GOT3 (cell line): ENCODE measurements around the gene CHST2.
"Not testable (repeated sequence)": the region's sequence is repeated elsewhere in the genome, so short reads cannot be mapped to it uniquely, and the experiment has no call there.

Experiments used
- DNase-seq: peaks from one replicate; lab custom pipeline; 2025; ENCODE audit warnings: mixed read lengths; lab: John Stamatoyannopoulos, UW

CHST2 gene, protein sequence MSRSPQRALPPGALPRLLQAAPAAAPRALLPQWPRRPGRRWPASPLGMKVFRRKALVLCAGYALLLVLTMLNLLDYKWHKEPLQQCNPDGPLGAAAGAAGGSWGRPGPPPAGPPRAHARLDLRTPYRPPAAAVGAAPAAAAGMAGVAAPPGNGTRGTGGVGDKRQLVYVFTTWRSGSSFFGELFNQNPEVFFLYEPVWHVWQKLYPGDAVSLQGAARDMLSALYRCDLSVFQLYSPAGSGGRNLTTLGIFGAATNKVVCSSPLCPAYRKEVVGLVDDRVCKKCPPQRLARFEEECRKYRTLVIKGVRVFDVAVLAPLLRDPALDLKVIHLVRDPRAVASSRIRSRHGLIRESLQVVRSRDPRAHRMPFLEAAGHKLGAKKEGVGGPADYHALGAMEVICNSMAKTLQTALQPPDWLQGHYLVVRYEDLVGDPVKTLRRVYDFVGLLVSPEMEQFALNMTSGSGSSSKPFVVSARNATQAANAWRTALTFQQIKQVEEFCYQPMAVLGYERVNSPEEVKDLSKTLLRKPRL

DNA sequence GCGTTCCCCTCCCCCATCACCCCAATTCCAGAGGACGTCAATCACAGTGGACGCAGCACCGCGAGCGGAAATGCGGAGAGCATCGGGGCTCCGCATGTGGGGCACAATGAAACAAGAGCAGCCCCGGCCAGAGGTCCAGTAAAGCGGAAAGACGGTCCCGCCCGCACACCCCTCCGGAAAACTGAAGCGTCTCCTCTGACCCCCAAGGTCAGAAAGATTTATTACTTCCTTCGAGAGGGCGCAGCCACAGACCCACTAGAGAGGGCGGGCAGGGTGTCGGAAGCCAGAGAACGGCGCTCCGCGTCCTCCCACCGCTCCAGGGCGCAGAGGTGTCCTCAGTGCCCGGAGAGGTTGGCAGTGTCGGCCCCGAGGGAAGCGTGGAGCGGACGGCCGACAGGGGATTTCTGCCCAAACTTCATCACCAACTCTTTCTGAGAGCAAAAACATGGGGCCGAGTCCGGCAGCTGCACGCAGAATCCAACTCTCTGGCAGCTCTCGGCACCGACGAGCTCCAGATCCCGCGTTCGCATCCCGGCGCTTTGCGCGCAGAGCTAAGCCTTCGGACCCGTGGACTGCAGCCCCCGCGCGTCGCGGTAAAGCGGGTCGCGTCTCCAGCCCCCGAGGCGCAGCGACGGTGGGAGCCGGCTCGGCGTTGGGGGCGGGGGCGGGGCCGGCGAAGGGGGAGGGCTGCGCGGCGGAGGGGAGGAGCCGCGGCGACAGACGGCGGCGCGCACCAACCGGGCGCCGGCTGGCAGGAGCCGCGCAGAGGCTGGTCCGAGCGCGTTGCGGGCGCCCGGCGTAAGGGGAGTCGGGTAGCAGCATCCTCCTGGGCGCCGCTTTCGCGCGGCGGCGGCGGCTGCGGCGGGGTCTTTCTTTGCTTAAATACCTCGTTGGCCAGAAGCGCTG lies at the start of gene CHST2:
TSS of gene CHST2 (plus strand) at position 763 of the 906 bp plus-strand sequence. CDS start 1,046 bp downstream, outside the sequence.
- DNase-seq = peak; percentile 67

DNA sequence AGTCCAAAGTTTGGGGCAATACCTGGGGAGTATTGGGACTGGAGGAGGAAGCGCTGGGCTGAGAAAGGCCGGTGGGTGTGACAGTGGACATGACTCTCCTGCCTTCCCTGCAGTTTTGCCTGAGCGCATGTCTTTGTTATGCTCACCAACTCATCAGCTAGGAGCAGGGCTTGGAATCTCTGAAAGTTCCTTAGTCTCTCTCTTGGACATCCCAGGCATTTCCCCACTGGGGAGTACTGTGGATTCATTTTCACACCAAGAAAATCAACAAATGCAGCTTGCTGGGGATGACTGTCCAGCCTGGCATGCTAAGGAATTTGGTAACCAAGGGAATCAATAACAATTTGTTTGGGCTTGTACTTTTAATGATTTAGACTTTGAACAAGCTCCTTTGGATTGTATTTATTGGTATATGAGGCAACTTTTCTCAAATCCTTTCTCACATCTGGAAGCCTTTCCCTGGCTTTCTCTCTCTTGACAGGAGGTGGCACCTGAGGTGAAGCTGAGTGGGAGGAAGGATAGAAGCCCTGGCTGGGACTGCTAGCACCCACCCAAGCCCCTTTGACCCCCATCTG lies 48.5 kb upstream of the CHST2 start:
- peak; percentile 55 for DNase-seq

DNA sequence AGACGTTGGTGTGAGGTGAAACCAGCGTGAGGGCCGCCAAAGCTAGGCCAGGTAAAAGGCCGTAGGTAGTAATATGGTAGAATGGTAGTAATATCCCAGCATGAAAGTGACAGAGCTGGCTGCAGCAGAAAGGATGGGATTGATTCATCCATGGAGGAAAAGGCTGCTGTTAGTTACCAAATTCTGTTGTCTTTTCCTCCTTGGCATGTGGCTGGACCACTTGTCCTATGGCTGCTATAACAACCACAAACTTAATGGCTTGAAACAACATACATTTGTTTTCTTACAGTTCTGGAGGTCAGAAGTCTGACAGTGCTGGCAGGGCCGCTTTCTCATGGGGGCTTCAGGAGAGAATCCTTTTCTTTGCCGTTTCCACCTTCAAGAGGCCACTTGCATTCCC lies 47.8 kb upstream of the CHST2 start:
- no peak for DNase-seq

DNA sequence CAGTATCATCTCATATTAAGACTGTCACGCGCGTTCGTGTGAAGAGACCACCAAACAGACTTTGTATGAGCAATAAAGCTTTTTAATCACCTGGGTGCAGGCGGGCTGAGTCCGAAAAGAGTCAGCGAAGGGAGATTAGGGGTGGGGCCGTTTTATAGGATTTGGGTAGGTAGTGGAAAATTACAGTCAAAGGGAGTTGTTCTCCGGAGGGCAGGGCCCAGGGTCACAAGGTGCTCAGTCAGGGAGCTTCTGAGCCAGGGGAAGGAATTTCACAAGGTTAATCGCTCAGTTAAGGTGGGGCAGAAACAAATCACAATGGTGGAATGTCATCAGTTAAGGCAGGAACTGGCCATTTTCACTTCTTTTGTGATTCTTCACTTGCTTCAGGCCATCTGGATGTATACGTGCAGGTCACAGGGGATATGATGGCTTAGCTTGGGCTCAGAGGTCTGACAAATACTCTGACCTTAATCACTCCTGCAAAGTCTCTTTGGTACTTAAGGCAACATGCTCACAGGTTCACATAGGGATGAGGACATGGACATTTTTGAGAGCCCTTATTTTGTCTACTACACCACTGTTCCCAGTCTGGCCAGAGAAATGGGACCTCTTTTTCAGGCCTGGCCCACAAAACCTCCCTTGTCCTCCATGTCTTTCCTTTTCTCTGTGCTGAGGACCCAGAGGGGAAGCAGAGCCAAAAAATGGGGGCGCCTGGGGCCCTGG lies 47.1 kb upstream of the CHST2 start:
- DNase-seq = not testable (repeated sequence)

DNA sequence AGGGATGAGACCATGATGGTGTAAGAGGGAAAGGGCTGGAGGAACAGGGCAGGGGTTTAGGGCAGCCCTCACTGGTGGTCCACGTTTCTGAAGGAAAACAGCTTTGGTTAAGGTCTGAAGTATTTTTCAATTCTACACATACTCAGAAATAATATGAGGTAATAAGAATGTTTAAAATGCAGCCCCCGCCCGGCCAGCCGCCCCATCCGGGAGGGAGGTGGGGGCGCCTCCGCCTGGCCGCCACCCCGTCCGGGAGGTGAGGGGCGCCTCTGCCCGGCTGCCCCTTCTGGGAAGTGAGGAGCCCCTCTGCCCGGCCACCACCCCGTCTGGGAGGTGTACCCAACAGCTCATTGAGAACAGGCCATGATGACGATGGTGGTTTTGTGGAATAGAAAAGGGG lies 46.0 kb upstream of the CHST2 start:
- not testable (repeated sequence) for DNase-seq

DNA sequence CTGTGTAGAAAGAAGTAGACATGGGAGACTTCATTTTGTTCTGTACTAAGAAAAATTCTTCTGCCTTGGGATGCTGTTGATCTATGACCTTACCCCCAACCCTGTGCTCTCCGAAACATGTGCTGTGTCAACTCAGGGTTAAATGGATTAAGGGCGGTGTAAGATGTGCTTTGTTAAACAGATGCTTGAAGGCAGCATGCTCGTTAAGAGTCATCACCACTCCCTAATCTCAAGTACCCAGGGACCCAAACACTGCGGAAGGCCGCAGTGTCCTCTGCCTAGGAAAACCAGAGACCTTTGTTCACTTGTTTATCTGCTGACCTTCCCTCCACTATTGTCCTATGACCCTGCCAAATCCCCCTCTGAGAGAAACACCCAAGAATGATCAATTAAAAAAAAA lies 45.6 kb upstream of the CHST2 start:
- DNase-seq = not testable (repeated sequence)

DNA sequence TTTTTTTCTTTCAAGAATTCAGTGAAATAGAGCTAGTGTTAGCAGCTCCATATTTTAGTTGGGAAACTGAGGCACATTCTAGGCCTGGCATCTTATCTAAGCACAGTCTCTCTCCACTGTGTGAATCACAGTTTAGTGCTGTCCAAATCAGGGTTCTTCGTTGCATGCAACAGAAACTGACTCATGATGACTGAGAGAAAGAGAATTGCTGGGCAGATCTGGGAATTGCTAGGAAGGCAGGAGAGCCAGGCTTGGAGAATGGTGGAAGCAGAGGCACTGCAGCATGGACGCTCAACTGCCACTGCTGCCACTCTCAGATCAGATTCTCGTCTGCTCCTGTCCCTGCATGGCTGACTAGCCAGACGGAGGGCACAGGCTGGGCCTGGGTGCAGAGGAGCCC lies 40.7 kb upstream of the CHST2 start:
- DNase-seq = no peak

DNA sequence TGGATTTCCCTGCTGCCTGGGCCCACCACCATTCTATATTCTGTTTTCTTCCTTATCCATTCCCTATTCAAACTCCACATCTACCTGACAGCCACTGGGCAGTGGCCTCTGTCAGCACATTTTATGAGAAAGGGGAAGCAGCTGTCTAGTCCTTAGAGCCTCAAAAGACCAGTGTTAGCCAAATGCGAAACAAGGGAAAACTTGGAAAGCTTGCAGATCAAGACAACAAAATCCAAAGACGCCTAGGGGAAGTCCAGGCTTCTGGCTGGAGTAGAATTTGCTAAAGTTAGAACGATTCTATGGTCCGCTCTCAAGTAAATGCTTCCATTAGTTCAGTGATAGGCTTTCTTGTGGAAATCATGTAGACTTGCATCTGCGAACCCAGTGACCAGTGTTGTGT lies 39.4 kb upstream of the CHST2 start:
- DNase-seq = no peak

DNA sequence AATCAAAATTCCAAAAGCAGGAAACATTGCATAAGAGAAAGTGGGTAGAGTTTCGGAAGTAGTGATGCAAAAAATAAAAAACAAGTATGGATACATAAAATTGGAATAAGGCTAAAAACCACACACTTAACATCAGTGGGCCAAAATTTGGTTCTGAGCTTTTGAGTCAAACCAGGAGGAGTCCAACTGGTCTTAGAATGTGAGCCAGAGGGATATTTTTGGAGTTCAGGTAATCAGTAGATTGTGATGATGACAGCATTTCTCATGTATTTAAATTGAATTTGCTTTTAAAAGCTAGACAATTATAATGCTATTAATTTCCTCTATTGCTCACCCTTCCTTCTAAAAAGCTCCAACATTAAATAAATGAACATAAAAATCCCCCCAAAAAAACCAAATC lies 38.2 kb upstream of the CHST2 start:
- DNase-seq = no peak

DNA sequence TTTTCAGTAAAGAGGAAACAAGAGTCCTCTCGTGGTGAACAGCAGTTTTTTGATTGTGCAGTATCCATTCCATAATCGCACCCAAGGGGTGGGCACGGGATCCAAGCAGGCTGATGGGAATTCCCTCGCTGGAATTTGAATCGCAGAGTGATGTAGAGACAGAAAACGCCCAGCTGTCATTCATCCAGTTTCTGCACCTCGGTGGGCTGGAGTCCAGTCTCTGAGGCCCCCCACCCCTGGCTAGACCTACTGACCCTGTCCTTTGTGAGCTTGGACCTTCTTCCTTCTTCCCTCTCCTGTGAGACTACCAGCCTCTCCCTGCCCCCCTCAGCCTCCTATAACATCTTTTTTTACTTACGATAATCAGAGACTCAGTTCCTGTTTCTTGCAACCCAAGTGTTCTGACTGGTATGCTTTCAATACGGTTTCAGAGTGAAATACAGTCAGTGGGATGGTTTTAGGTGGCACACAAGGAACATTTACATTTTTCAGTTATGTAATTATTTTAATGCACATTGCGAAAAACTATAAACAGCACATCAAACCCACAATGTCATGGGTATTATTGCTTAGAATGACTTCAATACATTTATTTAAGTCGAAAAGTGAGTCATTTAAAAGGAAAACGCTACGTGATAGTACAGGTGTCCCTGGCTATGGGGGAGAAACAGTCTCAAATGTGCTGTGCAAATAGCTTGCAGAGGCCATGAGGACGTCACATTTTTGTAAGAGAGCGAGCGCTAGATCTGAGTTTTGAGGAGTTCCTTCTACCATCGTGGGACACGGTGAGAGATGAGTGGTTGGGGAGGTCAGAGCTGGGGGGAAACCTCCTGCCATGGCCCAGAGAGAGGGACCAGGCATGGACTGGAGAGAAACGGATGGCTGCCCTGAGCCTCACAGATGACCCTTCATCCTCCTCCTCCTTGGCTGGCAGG lies 37.5 kb upstream of the CHST2 start:
- no peak for DNase-seq

DNA sequence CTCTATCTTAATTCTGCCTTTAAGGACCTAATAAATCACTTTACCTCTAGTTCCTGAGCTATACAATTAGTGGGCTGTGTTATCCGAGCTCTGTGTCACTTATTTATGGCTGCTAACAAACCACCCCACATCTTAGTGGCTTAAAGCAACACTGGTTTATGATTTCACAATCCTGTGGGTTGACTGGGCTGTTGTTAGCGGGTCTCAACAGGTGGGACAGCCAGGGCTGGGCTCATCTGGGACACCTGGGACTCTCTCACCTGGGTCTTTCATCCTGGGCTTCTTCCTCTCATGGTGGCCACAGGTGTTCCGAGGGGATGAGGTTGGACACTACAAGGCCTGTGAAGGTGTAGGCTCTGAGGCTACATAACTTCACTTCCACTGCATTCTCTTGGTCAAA lies 35.8 kb upstream of the CHST2 start:
- DNase-seq = no peak

DNA sequence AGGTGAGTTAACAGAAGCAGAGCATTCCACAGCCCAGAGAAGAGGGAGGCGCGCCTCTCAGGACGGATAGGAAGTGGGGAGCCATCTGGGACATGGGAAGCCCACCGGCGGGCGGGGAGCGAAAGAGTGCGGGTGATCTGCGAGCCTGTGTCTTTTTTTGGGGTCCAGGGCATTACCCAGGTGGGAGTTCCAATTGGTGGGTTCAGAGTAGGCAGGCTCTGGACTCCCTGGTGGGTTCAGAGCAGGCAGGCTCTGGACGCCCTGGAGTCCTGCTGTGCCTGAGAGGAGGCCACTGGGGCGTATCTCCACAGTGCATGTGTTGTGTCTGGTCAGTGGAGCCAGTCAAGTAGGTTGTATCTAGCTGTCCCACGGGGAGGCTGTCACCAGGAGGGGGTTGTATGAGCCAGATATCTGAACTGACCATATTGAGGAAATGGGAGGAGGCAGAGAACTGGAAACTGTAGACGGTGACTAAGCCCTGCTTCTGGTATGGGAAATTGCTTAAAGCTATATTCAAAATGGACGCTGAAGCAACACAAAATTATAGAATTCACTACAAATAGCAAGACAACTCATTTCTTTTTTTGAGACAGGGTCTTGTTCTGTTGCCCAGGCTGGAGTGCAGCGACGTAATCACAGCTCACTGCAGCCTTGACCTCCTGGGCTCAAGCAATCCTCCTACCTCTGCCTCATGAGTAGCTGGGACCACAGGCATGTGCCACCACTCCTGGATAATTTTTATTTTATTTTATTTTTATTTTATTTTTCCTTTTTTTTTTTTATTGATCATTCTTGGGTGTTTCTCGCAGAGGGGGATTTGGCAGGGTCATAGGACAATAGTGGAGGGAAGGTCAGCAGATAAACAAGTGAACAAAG lies 34.5 kb upstream of the CHST2 start:
- DNase-seq = no peak

DNA sequence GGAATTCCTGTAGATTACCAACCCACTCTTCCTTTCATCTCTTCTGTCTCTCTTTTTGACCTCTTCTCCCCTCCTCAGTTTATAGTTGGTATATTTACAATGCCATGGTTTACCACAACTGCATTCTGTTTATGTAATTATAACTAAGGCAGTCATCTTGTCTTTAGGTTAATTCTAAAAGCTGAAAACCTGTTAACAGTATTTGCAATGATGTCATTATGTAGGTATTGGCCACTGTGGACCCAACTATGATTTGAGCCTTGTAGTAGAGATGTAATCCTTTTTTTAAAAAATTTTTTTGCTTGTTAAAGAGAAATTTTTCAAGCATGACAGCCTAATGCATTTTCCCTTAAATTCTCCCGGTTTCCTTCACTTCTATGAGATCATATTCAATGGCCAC lies 30.7 kb upstream of the CHST2 start:
- no peak for DNase-seq

DNA sequence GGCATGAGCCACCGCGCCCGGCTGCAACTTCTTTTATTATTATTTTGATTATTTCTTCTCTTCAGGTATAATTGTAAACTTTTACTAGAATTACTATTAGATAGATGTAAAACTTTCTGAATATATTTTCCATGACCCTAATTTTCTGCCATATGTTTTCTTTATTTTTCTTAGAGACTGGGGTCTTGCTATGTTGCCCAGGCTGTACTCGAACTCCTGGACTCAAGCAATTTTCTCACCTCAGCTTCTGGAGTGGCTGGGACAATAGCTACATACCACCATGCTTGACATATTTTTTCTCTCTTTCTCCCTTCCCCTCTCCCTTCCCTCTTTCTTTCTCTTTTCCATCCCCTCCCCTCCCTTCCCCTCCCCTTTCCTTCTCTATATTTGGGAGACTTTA lies 29.6 kb upstream of the CHST2 start:
- DNase-seq = no peak

DNA sequence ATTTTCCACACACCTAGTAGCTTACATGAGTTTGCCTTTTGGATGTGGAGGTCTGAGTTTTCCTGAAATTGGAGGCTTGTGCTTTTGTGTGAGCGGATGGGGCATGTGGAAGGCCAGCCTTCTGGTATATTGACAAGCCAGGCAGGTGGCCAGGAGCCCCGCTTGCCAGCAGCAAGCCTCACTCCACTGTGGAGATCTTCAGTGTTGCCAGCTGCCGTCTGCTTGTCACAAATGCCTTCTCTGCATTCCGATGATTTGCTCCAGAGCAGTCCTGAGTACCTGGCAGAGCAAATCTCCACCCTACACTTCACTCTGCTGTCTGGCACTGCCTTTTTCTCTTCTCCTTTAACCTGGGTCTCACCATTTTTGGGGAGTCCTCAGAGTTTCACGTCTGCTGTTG lies 29.1 kb upstream of the CHST2 start:
- DNase-seq = no peak

DNA sequence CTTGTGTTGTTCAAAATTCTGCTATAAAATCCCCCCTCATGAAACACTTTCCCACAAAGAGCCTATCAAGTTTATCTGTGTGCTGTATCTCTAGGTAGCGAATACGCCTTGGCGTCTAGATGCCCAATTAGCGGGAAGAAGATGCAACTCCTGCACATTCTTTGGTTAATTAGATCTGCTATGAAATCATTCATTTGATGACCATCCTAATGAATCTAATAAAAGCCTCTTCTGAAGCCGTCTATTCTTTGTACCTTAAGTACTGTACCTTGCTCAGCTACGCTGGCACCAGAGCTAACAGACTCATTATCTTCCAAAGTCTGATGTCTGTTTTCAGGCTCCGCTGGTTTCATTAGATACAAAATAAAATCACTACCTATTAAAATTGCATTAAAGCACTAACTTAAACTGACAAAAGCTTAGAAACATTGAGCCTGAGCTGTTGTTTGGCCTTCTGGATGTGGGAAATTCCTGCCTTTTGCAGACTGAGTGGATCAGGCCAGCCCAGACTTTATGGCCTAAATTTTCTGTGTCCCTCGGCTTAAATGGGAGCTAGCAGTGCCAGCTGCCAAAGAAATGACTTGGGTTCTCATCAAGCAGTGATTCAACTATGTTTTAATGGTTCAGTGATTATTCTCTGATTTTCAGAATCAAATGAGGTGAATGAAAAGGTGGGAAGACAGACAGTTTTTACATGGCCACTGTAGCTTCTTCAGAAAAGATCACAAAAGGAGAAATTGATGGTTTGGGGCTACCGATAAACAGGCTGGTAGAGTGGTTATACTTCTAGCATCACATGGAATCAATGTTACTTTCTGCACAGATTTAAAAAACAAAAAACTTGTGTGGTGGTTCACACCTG lies 28.4 kb upstream of the CHST2 start:
- no peak for DNase-seq

DNA sequence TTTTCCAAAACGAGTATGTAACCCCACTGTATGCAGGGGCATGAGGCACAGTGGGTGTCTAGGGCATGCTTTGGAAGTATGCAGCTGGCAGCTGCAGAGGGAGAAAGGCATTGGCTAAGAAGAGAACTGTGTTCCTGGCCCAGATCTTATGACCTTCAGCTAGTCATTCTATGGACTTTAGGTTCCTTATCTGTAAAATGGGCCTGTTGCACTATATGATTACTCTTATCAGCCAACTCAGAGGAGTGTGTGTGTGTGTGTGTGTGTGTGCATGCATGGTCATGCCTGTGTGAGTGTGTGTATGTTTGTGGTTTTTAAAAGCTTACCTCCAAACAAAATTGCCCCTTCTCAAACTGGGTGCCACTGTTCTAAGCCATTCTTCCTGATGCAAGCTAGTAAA lies 27.4 kb upstream of the CHST2 start:
- DNase-seq = no peak

DNA sequence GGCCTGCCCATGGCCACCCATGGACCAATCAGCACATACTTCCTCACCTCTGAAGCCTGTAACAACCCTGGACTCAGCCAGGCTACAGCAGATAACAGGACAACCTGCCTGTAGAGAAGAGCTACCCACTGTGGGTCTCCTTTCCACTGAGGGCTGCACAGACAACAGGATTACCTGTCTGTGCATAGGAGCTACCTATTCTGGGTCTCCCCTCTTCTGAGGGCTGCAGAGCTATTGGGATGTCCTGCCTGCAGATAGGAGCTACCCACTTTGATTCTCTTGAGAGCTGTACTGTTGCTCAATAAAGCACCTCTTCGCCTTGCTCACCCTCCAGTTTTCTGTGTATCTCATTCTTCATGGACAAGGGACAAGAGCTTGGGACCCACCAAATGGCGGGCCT lies 23.8 kb upstream of the CHST2 start:
- no peak for DNase-seq
